GM18909 (cell line): ENCODE results near the gene RPS10.
"Not testable (repeated sequence)": the region's sequence is repeated elsewhere in the genome, so short reads cannot be mapped to it uniquely, and the experiment has no call there.

Experiments
- ATAC-seq: cut with Tn5 transposase; IDR thresholded peaks from one replicate; pipeline ENCODE4 v1.9.1; 2021; ENCODE audit warnings: mild to moderate bottlenecking; ENCODE audit not compliant: unreplicated experiment, poor library complexity

RPS10 gene

GRCh38 chr6:34374508-34374907 is 51.4 kb downstream of the RPS10 start:
- ATAC-seq: no peak

- no peak for ATAC-seq
Measured at GRCh38 chr6:34374069-34374468, 51.8 kb downstream of the RPS10 start.

GRCh38 chr6:34373511-34373910 is 52.4 kb downstream of the RPS10 start:
- no peak for ATAC-seq

GRCh38 chr6:34371865-34372264 is 54.0 kb downstream of the RPS10 start:
- ATAC-seq: not testable (repeated sequence)

- ATAC-seq: no peak
Measured at GRCh38 chr6:34370361-34370760, 55.5 kb downstream of the RPS10 start.

GRCh38 chr6:34369385-34369784 is 56.5 kb downstream of the RPS10 start:
- ATAC-seq: no peak
